Measurements from ENCODE around the gene CD8B2.
"Not testable (repeated sequence)": the region's sequence is repeated elsewhere in the genome, so short reads cannot be mapped to it uniquely, and the experiment has no call there.

Gene CD8B2

GRCh38 chr2:106511476-106511901, 24.3 kb downstream of the CD8B2 start:
- peak in 2 of 4 experiments; percentile 5 to 28 for DNase-seq (ENCODE audit: low read depth in 4 of 4, low spot score in 1 of 4)

- DNase-seq (ENCODE audit: low read depth in 4 of 4, low spot score in 1 of 4) = not testable (repeated sequence)
Observed at GRCh38 chr2:106511934-106512333, 24.8 kb downstream of the CD8B2 start.

- DNase-seq (ENCODE audit: low read depth in 4 of 4, low spot score in 1 of 4) = not testable (repeated sequence)
Observed at GRCh38 chr2:106513391-106513790, 26.2 kb downstream of the CD8B2 start.

- not testable (repeated sequence) for DNase-seq (ENCODE audit: low read depth in 4 of 4, low spot score in 1 of 4)
Observed at GRCh38 chr2:106514827-106515226, 27.7 kb downstream of the CD8B2 start.

DNA sequence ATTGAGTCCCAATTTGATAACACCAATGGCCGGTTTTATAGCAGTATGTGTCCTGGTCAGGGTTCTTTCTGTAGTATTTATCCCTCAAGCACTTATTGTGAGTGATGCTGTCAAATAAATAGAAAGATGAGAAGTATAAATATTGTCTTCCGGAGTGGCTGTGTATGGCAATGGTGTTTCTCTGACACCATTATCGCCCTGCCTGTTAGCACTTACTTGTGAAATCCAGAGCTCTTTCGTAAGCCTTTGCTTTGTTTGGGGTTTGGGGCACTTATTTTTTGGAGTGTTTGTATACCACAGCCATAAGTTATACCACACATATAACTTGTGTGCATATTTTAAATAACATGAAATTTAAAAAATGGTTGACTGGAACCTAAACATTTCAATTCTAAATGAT, 29.3 kb downstream of the CD8B2 start:
- DNase-seq (ENCODE audit: low read depth in 4 of 4, low spot score in 1 of 4) = no peak

DNA sequence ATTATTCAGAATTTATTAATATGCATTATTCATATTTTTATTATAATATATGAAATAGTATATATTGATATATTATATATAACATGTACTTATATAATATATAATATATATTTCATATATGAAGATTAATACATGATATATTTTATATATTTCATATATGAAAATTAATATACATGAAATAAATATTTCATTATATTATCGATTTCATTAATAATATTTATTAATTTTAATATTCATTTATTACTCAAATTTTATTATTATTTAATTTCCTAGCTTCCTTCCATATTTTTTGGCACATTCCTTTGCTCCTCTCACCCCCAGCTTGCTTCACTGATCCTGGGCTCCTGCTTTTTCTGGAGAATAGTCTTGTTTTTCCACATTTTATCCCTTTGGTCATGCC, 29.7 kb downstream of the CD8B2 start:
- no peak for DNase-seq (ENCODE audit: low read depth in 4 of 4, low spot score in 1 of 4)

- no peak for DNase-seq (ENCODE audit: low read depth in 4 of 4, low spot score in 1 of 4)
Observed at GRCh38 chr2:106517329-106517728, 30.2 kb downstream of the CD8B2 start.

DNA sequence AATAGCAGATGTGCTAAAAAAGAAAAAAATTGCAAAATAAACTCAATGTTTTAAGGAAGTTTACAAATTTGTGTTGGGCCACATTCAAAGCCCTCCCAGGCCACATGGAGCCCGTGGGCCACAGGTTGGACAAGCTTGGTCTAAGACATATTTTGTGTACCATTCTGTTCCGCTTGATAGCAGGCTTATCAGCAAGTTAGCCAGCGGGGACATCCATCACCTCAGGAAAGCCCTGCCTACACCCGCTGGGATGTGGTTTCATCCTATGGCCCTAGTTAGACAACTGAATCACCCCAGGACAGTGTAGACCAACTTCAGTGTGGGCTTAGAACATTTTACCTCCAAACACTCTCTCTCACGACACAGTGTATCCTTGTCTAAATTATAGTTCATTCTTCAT, 32.6 kb downstream of the CD8B2 start:
- no peak for DNase-seq (ENCODE audit: low read depth in 4 of 4, low spot score in 1 of 4)

DNA sequence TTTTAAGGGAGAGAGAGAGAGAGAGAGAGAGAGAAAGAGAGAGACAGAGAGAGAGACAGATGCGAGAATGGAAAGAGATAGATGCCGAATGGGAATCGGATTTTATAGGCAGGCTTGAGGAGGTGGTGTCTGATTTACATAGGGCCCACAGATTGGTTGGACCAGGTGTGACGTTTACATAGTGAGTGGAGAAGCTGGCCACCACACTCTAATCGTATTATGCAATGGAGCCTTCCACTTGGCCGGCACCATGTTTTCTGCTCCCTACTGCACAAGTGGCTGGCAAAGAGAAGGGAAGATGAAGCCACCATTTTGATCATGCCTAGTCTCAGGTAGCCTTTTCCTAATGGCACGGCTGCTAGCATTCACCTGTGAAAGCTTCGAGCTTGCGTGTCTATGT, 33.9 kb downstream of the CD8B2 start:
- DNase-seq (ENCODE audit: low read depth in 4 of 4, low spot score in 1 of 4) = no peak

- DNase-seq (ENCODE audit: low read depth in 4 of 4, low spot score in 1 of 4) = no peak
Observed at GRCh38 chr2:106523976-106524665, 37.0 kb downstream of the CD8B2 start.

DNA sequence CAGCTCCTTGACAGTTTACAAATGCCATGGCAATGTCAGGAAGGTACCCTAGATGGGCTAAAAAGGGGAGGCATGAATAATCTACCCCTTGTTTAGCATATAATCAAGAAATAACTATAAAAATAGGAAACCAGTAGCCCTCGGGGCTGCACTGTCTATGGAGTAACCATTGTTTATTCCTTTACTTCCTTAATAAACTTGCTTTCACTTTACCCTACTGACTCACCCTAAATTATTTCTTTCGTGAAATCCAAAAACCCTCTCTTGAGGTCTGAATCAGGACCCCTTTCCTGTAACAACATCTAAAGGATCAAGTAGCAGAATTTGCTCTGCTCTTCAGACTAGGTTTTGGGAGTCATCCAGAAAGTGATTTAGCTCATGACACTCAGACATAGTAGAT, 43.7 kb downstream of the CD8B2 start:
- no peak for DNase-seq (ENCODE audit: low read depth in 4 of 4, low spot score in 1 of 4)

DNA sequence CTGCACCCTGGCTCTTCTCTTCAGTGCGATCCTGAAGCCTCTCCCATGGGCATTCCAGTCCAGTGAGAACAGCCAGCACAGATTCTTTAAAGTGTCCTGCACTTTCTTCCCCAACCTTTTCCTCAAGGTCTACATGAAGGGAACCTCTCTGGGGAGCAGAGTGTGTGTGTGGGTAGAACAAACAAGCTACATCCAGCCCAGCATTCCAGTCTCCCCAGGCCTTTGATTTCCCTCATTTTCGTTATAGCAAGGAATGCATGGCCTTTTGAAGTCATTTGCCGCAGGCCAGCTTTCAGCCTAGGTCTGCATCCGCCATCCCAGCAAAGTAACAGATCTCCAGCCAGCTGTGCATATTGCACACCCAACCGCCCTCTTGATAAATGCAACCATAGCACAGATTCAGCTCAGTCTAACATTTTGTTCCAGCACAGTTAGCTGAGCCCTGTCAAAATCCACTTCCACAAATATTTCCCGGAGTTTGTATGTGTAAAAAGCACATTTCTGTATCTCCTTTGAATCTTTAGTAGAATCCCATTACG, 44.6 kb downstream of the CD8B2 start:
- no peak for DNase-seq (ENCODE audit: low read depth in 4 of 4, low spot score in 1 of 4)

GRCh38 chr2:106532236-106532635, 45.1 kb downstream of the CD8B2 start:
- DNase-seq (ENCODE audit: low read depth in 4 of 4, low spot score in 1 of 4) = no peak

DNA sequence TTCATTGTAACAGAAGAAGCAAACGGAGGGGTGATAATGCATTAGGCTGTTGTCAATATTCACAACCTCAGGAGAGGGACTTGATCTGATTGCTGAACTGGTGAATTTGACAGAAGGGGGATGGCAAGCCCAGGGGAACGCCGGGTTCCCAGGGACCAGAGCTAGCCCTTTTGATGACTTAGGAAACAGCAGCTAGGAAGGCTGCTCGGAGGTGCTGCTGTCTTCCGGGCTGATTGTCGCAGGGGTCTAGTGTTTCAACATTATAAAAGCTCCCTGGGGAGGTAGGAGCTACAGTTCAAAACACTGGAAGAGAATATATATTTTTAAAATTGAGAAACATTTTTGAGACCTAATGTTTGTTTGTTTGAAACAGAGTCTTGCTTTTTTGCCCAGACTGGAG, 47.3 kb downstream of the CD8B2 start:
- no peak for DNase-seq (ENCODE audit: low read depth in 4 of 4, low spot score in 1 of 4)

GRCh38 chr2:106536490-106536889, 49.3 kb downstream of the CD8B2 start:
- DNase-seq (ENCODE audit: low read depth in 4 of 4, low spot score in 1 of 4) = no peak

- DNase-seq (ENCODE audit: low read depth in 4 of 4, low spot score in 1 of 4) = no peak
Observed at GRCh38 chr2:106537047-106537446, 49.9 kb downstream of the CD8B2 start.

GRCh38 chr2:106537791-106538191, 50.6 kb downstream of the CD8B2 start:
- no peak for DNase-seq (ENCODE audit: low read depth in 4 of 4, low spot score in 1 of 4)

DNA sequence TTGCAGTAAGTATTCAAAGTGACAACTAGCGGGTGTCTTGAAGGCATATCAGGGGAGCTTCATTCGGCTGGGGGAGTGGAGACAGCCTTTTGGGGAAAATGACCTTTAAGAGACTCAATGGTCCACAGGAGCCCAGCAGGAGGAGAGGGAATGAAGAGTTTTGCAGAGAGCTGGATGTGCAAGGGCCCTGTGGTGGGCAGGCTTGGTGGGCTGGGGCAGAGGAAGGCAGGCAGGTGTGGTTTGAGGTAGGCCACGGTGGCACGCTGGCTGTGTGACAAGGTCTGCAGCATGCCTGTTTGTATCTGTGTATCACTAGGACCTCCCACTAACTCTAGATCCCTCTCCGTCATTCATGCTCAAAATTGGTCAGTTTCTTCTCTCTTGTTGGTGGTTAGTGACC, 53.7 kb downstream of the CD8B2 start:
- DNase-seq (ENCODE audit: low read depth in 4 of 4, low spot score in 1 of 4) = no peak

- DNase-seq (ENCODE audit: low read depth in 4 of 4, low spot score in 1 of 4) = no peak
Observed at GRCh38 chr2:106541333-106541732, 54.2 kb downstream of the CD8B2 start.

DNA sequence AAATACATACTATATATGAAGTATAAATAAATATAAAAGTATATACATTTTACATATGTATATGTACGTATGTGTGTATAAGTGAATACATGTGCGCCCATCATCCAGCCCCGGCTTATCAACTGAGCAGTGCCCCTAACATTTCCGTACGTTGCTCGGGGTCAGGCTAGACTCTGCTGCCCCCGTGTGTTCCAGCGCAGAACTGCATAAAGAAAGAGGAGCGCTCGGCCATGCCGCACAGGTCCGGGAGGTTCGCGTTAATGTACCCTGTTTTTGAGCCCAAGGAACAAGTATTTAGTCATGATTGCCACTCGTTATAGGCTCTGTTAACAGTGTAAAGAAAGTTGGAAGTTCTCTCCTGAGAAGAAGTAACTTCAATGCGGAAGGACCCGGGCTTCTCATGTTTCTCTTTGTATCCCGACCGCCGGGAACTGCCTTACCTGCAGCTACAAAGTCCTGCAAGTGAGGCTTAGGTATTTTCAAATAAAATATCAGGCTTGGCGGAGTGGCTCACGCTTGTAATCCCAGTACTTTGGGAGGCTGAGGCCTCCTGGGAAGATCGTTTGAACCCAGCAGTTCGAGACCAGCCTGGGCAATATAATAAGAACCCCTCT, 55.7 kb downstream of the CD8B2 start:
- DNase-seq (ENCODE audit: low read depth in 4 of 4, low spot score in 1 of 4) = peak; percentile 56 to 80 (median 60)

DNA sequence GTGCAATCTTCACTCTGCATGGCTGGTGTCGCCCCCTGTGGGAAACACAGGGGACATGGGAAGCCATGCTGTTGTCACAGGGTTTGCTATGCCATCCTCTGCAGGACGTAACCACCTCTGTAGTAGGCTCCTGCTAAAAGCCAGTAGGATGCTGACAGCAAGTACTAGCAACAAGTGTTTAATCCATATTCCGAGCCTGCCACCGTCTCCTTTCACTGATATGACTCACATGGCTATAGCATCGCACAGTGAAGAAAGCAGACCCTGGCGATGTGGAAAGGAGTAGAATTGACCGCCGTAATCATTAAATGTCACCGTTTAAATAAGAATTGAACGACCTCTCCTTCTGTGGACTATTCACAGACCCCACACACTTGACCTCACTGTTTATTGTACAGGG, 57.8 kb downstream of the CD8B2 start:
- DNase-seq (ENCODE audit: low read depth in 4 of 4, low spot score in 1 of 4) = no peak

GRCh38 chr2:106546391-106546990, 59.3 kb downstream of the CD8B2 start:
- DNase-seq (ENCODE audit: low read depth in 4 of 4, low spot score in 1 of 4) = no peak

Measured in stimulated activated CD4-positive, alpha-beta T cell treated with anti-CD3 and anti-CD28 coated beads, Interleukin-1b, Interleukin-23, amount 100 ng/mL, for 24 hours (primary cell).